ENCODE results near the gene PYGB. TPM values are rescaled to one million over a fixed set of nuclear protein-coding genes. Genes with fewer than 3 reads are reported as not detected.
"Not testable (repeated sequence)": the region's sequence is repeated elsewhere in the genome, so short reads cannot be mapped to it uniquely, and the experiment has no call there.

The PYGB gene
- total RNA-seq, 1 experiment from 2014 or later, result 192 TPM

GRCh38 chr20:25229486-25230165 lies 18.3 kb upstream of the PYGB start:
- no peaks in the 10 kb centered on the region for H3K9me3 ChIP-seq (replicated peaks)
- no peak for DNase-seq (ENCODE audit: low read depth in 1 of 2, low spot score in 2 of 2)
- peaks cover 49% of the 10 kb centered on the region for H3K4me1 ChIP-seq (replicated peaks)
- H3K4me3 ChIP-seq, result no peak overlapping the region
- peaks cover 21% of the 10 kb centered on the region for H3K36me3 ChIP-seq
- H3K27ac ChIP-seq, result no peak overlapping the region
- no peaks in the 10 kb centered on the region for H3K27me3 ChIP-seq (replicated peaks)

- DNase-seq (ENCODE audit: low read depth in 1 of 2, low spot score in 2 of 2), result no peak
- H3K9me3 ChIP-seq (replicated peaks), result no peaks in the 10 kb centered on the region
- H3K27me3 ChIP-seq (replicated peaks), result no peaks in the 10 kb centered on the region
- H3K4me1 ChIP-seq (replicated peaks), result peaks cover 50% of the 10 kb centered on the region
- H3K27ac ChIP-seq, result no peak overlapping the region
- H3K36me3 ChIP-seq, result peaks cover 15% of the 10 kb centered on the region
- H3K4me3 ChIP-seq, result no peak overlapping the region
Measured at GRCh38 chr20:25230166-25230831, 17.6 kb upstream of the PYGB start.

- Histone ChIP-seq H3K27ac (peak overlapping the region; percentile 42), H3K4me3 (no peak overlapping the region), H3K4me1 (replicated peaks) (peaks cover 46% of the 10 kb centered on the region), H3K9me3 (replicated peaks) (no peaks in the 10 kb centered on the region), H3K27me3 (replicated peaks) (no peaks in the 10 kb centered on the region), H3K36me3 (no peaks in the 10 kb centered on the region)
- DNase-seq (ENCODE audit: low read depth in 1 of 2, low spot score in 2 of 2), result peak; percentile 51 to 72
Measured at GRCh38 chr20:25233016-25233772, 14.7 kb upstream of the PYGB start.

GRCh38 chr20:25234009-25234849 lies 13.7 kb upstream of the PYGB start:
- H3K9me3 ChIP-seq (replicated peaks); H3K27me3 ChIP-seq (replicated peaks); H3K36me3 ChIP-seq; DNase-seq (ENCODE audit: low read depth in 1 of 2, low spot score in 2 of 2); H3K4me3 ChIP-seq: not testable (repeated sequence)
- Histone ChIP-seq H3K4me1 (replicated peaks) (peaks cover 57% of the 10 kb centered on the region), H3K27ac (peak overlapping the region; percentile 42; the same call in 1 of the 2 replicates)

GRCh38 chr20:25236450-25237304 lies 11.2 kb upstream of the PYGB start:
- no peak overlapping the region for H3K4me3 ChIP-seq
- no peaks in the 10 kb centered on the region for H3K36me3 ChIP-seq
- H3K4me1 ChIP-seq (replicated peaks), result peaks cover 79% of the 10 kb centered on the region
- no peak for DNase-seq (ENCODE audit: low read depth in 1 of 2, low spot score in 2 of 2)
- no peaks in the 10 kb centered on the region for H3K27me3 ChIP-seq (replicated peaks)
- H3K9me3 ChIP-seq (replicated peaks), result no peaks in the 10 kb centered on the region
- H3K27ac ChIP-seq, result peak overlapping the region; percentile 97

GRCh38 chr20:25237610-25238318 lies 10.1 kb upstream of the PYGB start:
- DNase-seq (ENCODE audit: low read depth in 1 of 2, low spot score in 2 of 2), result peak; percentile 96 to 97
- Histone ChIP-seq H3K4me3 (no peak overlapping the region), H3K27me3 (replicated peaks) (no peaks in the 10 kb centered on the region), H3K36me3 (no peaks in the 10 kb centered on the region), H3K9me3 (replicated peaks) (no peaks in the 10 kb centered on the region), H3K4me1 (replicated peaks) (peaks cover 86% of the 10 kb centered on the region), H3K27ac (peak overlapping the region; percentile 97)

- H3K27ac ChIP-seq, result peak overlapping the region; percentile 97
- no peaks in the 10 kb centered on the region for H3K36me3 ChIP-seq
- H3K9me3 ChIP-seq (replicated peaks), result no peaks in the 10 kb centered on the region
- no peak overlapping the region for H3K4me3 ChIP-seq
- H3K27me3 ChIP-seq (replicated peaks), result no peaks in the 10 kb centered on the region
- no peak for DNase-seq (ENCODE audit: low read depth in 1 of 2, low spot score in 2 of 2)
- H3K4me1 ChIP-seq (replicated peaks), result peaks cover 79% of the 10 kb centered on the region
Measured at GRCh38 chr20:25238319-25239037, 9.4 kb upstream of the PYGB start.

GRCh38 chr20:25239387-25240370 lies 8.2 kb upstream of the PYGB start:
- Histone ChIP-seq H3K4me1 (replicated peaks) (peaks cover 67% of the 10 kb centered on the region), H3K9me3 (replicated peaks) (no peaks in the 10 kb centered on the region), H3K4me3 (no peak overlapping the region), H3K27me3 (replicated peaks) (no peaks in the 10 kb centered on the region), H3K27ac (peak overlapping the region; percentile 97), H3K36me3 (no peaks in the 10 kb centered on the region)
- no peak for DNase-seq (ENCODE audit: low read depth in 1 of 2, low spot score in 2 of 2)

- H3K4me3 ChIP-seq; H3K36me3 ChIP-seq; DNase-seq (ENCODE audit: low read depth in 1 of 2, low spot score in 2 of 2); H3K27me3 ChIP-seq (replicated peaks); H3K9me3 ChIP-seq (replicated peaks): not testable (repeated sequence)
- H3K27ac ChIP-seq, result peak overlapping the region; percentile 77
- peaks cover 62% of the 10 kb centered on the region for H3K4me1 ChIP-seq (replicated peaks)
Measured at GRCh38 chr20:25240851-25241658, 6.8 kb upstream of the PYGB start.

- H3K9me3 ChIP-seq (replicated peaks); H3K4me3 ChIP-seq; H3K36me3 ChIP-seq; H3K27me3 ChIP-seq (replicated peaks): not testable (repeated sequence)
- peak overlapping the region; percentile 77 for H3K27ac ChIP-seq
- DNase-seq (ENCODE audit: low read depth in 1 of 2, low spot score in 2 of 2), result peak in 1 of 2 experiments; percentile 56
- peaks cover 62% of the 10 kb centered on the region for H3K4me1 ChIP-seq (replicated peaks)
Measured at GRCh38 chr20:25241659-25241955, 6.3 kb upstream of the PYGB start.

Data from SJSA1 (cell line).